Left lobe of liver (tissue), 2 donors: ENCODE data around the gene FALEC. TPM values are rescaled to one million over a fixed set of nuclear protein-coding genes. Genes with fewer than 3 reads are reported as not detected.
"Not testable (repeated sequence)": the region's sequence is repeated elsewhere in the genome, so short reads cannot be mapped to it uniquely, and the experiment has no call there.

Source experiments
- ATAC-seq: fragments of 200-7000 bp; cut with Tn5 transposase; one replicate; pipeline ENCODE4 v1.9.1; 2020; ENCODE audit warnings: mild to moderate bottlenecking, moderate library complexity
- DNase-seq: peaks from one replicate; pipeline ENCODE4 v3.0.0-alpha.2; 2020; ENCODE audit warnings: low spot score
- total RNA-seq: library from RNA; stranded (reverse); gene quantifications from one replicate; pipeline ENCODE4 v1.2.1, GENCODE V29; 2021
- donor health status: DM: no; HTN: no; CAD: no; lungs with moderate emphysema.
- donor health status: DM: no; HTN: yes; CAD: no.

Gene FALEC
- total RNA-seq, 1 donor from 2014 or later: 0.35 TPM

DNA sequence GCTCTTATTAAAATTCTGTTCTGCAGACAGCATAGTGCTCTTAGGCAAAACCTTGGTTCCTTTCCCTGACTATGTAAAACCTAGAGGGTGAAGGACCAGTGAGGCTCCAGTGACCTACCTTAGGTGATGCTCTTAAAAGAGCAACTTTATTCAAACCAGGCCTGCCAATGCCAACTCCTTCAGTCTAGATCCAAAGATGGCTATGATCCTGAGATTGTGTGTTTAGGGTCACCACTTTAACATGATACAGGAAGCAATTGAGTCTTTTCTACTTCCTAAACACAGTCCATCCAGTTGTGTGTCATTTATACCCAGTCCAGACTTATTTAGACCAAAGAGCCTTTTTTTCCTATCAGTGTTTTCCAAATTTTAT is 53.0 kb downstream of the FALEC start:
- ATAC-seq (peak; percentile 28), DNase-seq (no peak)

GRCh38 chr1:150572918-150573647 is 57.5 kb downstream of the FALEC start:
- DNase-seq (no peak), ATAC-seq (no peak)

- not testable (repeated sequence) for ATAC-seq, DNase-seq
Measured at GRCh38 chr1:150573648-150574071, 58.1 kb downstream of the FALEC start.

- DNase-seq (no peak), ATAC-seq (no peak)
Measured at GRCh38 chr1:150574260-150575071, 58.9 kb downstream of the FALEC start.

DNA sequence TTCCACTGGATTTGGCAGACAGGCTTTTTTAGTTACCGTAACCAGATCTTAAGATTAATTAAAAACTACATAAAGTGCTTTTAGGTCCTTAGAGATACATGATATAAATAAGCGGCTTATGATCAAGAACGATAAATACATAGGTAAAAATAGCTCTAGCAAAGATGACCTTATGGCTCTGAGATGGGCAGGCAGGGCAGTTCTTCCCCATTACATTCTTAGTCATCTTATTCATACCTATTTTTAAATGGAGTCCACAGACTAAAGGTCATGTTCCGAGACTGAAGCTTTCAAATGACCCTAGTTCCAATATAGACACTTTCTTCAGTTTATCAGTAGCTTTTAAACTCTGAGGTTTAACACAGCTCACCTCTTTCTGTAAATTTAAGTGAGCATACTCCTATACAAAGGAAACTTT is 59.5 kb downstream of the FALEC start:
- DNase-seq: no peak

DNA sequence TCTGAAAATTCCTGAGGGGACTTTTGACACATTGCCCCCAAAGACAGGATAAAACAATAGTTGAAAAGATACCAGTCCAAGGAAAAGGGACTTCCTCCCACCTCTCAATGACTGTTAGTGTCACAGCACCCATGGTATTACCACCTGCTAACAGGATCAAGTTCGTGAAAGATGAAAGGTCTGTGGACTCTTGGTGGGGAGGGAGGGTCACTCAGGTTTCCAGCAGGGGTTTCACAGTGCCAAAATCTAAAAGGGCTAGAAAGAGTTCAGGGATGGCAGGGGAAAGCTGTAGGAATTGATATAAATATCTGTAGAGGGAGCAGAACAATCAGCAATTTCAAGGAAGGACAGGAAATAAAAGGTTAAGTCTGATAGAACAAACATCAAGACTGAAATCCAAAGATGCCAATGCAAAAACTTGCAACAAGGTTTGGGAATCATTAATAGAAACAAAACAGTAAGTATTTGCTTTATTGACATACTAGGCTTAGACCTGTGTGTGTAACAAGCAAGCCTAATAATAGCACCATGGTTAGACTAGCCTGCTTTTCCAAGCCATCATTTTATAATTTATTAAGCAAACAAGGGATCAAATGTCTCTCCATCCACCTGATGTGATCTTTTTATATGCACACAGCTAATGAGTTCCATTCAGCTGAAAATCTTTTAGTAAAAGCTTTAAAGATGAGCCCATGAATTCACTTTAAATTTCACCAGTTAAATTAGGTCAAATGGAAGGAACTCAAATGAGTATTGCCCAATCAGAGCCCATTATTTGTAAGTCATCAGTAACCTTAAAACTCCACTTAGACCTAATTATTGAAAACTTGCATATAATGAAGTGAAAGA is 60.2 kb downstream of the FALEC start:
- ATAC-seq (peak; percentile 39), DNase-seq (no peak)

More for the DNA sequence above, 59.5 kb downstream of the FALEC start:
- ATAC-seq: no peak

GRCh38 chr1:150576367-150576711 is 60.8 kb downstream of the FALEC start:
- no peak for ATAC-seq

DNA sequence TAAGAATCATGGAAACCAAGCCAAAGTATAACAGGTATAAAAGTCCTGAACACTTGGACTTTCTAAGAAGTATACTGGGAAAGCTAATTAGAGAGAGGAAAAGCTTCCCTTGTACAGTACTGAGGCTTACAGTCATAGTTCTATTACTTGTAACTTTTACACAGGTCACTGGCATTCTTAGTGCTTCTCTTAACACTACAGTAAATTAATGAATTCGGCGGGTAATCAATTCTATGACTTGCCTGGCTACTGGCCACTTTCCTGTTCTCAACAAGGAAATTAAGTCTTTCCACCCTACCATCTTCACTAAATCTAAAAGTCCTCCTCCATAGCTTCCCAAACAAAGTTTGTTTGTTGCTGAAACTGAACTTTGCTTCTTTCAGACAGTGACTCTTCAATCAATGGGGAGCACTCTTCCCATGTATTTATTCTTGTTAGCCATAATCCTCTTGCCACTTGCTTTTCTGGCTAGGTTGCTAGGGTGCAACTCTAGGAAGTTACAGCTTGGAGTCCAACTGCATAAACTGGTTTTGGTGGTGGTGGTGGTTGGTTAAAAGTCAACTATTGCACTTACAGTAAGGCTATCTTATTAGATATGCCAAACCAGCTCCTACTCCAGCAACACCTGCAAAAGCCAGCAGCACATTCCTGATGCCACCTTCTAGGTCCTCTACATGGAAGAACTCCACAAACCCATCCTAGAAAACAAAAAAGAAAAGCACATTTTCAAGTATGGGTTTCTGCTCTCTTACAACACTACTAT is 61.4 kb downstream of the FALEC start:
- DNase-seq (no peak), ATAC-seq (peak; percentile 5)

More at GRCh38 chr1:150576367-150576711, 60.8 kb downstream of the FALEC start:
- no peak for DNase-seq

DNA sequence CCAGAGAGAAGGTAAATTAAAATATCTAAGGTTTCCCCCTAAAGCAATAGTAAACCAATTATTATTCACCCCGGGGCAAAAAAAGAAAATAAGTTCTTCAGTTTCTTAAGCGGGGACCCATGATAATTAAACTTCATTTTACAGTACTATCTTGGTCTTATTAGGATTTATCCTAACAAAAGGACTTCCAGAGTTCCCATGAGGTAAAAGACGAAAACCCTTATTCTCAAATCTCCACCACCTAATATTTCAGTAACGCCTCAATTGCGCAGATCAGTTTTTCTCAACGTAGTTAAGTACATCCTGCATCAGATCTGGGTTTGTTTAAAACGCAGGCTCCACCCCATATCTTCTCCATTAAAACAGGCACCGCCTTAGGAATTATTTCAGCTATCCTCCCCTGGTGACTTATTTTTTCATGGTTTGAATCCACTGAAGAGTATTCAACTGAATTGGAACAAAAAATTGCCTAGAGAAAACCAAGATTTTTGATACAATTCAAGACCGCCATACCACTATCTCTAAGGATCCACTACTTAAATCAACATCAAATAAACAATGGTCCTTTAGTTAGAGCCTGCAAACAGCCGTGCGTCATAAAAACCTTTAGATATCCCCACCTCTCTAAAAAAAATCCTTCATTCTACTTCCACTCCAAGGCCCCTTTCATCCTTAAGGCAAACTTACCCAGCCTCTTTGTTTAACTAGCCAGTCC is 62.2 kb downstream of the FALEC start:
- DNase-seq (no peak), ATAC-seq (no peak)

- ATAC-seq: peak; percentile 2
- peak; percentile 65 for DNase-seq
Measured at GRCh38 chr1:150578272-150579109, 62.9 kb downstream of the FALEC start.

DNA sequence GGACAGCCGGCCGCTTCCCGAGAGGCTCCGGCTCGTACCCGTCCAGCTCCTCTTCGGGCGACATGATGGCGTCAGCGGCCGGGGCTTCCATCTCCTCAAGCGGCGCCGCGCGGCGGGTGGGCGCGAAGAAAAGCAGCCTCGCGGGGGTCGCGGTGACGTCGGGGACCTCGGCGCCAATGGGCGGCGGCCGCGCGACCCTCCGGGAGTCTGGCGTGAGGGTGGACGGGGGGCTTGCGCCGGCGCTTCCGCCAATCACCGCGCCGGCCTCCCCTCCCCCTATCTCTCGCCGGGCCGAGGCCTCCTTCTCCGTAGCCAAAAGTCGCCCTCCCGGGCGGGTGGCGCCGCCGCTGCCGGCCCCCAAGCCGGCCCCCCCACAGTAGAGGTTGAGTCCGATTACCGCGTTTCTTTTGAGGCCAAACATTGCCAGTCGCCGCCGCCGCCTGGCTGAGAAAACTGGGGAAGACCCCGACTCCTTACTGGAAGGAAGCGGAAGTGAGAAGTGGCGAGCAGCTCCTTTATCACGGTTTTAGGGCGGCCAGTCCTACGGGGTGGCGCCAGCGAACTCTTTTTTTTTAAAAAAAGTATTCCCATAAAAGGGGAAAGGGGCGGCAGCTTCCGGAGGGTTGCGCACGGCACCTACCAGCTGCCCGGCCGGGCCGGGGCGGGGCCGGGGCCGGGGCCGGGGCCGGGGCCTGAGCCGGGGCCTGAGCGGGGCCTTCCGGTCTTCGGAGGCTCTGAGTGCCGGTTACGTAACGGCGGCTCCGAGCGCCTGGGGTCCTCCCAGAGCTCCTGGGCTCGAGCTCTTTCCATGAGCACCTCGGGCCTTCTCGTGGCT is 63.8 kb downstream of the FALEC start, which contains the start of gene MCL1:
TSS of gene MCL1 (minus strand) at position 501 of the 835 bp plus-strand sequence. CDS start at position 421, 80 bp downstream.
- ATAC-seq (peak; percentile 85), DNase-seq (peak; percentile 93)

DNA sequence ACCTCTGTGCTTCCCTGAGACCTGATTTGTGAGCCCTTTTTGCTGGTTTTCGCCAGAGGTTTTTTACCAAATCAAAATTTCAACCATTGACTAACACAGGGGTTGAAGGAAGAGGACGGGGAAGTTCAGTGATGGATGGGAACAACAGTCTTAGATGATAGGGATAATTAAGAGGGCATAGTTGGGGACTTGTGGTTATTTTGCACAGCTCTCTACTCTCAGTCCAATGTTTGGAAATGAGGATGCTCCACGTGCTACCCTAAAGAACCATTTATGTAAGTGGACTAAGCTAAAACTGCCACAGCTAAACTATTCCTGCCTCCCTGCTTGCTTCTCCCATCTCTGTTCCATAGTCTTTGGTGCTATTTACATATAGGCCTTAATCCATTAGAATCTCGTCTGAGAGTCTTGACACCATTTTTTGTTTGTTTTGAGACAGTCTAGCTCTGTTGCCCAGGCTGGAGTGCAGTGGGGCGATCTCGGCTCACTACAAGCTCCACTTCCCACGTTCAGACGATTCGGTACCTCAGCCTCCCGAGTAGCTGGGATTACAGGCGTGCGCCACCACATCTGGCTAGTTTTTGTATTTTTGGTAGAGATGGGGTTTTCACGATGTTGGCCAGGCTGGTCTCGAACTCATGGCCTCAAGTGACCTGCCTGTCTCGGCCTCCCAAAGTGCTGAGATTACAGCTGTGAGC is 64.5 kb downstream of the FALEC start:
- DNase-seq (no peak), ATAC-seq (no peak)

- ATAC-seq, DNase-seq: not testable (repeated sequence)
Measured at GRCh38 chr1:150580966-150581365, 65.4 kb downstream of the FALEC start.

DNA sequence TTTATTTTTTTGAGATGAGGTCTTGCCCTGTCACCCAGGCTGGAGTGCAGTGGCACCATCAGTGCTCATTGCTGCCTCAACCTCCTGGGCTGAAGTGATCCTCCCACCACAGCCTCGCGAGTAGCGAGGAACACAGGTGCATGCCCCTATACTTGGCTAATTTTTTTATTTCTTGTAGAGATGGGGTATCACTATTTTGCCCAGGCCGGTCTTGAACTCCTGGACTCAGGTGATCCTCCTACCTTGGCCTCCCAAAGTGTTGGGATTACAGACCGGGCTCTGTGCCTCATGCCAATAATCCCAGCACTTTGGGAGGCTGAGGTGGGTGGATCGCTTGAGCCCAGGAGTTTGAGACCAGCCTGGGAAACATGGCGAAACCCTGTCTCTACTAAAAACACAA is 65.9 kb downstream of the FALEC start:
- not testable (repeated sequence) for DNase-seq, ATAC-seq

- DNase-seq, ATAC-seq: not testable (repeated sequence)
Measured at GRCh38 chr1:150581962-150582361, 66.4 kb downstream of the FALEC start.

GRCh38 chr1:150582371-150582770 is 66.8 kb downstream of the FALEC start:
- no peak for ATAC-seq
- no peak for DNase-seq
